RPMI8226 (cell line): ENCODE data around the gene MCF2L.

ENCODE experiments used
- DNase-seq: peaks from one replicate; pipeline ENCODE4 v3.0.0-alpha.2; 2015

The MCF2L gene

GRCh38 chr13:113035213-113035800, 66.3 kb downstream of the MCF2L start:
- no peak for DNase-seq

DNA sequence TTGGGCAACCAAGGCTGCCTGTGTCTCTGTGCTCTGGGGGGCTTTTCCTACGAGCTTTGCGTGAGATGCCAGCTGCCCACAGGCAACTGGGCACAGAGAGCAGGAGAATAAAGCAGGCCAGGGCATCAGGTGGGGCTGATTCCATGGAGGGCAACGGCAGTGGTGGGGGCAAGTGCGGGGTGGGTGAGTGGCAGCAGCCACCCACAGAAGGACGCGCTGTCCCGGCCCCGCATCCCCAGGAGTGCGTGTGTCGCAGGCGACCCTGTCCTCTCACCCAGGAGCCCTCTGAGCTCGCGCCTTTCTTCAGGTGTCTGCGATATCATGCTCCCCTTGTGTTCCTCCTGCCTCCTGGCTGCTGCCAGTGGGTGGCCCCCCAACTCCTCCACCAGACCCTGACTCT, 67.4 kb downstream of the MCF2L start:
- no peak for DNase-seq

- no peak for DNase-seq
Observed at GRCh38 chr13:113040031-113040430, 71.0 kb downstream of the MCF2L start.

DNA sequence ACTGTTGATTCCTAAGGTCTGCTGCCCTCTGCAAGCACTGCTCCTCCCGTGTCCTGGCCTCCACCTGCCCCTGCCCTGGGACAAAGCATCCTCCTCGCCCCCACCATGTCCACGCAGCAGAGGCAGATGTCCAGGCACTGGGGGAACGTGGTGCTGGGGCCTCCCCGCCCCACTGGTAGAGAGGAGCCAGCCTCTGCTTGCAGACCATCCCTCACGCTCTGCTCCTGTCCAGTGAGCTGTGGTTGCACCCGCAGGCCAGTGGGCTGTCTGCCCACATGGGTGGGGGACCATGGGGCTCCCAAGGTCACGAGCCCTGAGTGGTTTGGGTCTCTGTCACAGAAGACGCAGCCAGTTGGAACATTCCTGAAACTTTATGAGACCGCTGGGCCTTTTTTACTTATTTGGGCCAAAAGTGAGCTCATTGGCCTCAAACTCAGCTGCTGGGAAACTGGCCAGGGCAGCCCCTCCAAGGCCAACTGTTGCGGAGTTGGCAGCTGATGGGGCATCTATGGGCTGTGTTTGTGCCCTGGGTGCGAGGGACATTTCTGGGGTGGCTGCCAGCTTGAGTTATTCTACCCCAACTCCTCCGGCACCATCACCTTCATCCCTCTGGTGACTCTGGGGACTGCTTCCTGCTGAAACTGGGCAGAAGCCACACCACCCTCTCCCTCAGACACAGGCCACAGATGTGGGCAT, 71.7 kb downstream of the MCF2L start:
- DNase-seq, result no peak

- no peak for DNase-seq
Observed at GRCh38 chr13:113041293-113041690, 72.3 kb downstream of the MCF2L start.

DNA sequence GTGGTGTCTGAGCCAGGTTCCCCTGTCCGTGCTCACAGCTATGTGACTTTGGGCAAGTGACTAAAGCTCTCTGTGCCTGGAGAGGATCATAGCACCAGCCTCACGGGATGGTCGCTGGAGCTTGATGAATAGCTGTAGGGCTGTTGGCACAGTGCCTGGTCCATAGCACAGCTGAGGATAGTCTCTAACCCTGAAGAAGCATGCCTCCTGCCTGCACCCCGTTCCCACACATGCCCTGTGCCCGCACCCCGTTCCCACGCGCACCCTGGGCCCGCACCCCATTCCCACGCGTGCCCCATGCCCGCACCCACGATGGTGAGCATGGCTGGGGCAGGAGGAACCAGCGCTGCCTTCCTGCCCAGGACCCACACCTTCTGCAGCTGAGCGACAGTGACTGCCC, 72.9 kb downstream of the MCF2L start:
- DNase-seq, result no peak

- no peak for DNase-seq
Observed at GRCh38 chr13:113042456-113042855, 73.4 kb downstream of the MCF2L start.

- DNase-seq, result no peak
Observed at GRCh38 chr13:113043001-113043630, 74.1 kb downstream of the MCF2L start.

- no peak for DNase-seq
Observed at GRCh38 chr13:113043931-113044330, 74.9 kb downstream of the MCF2L start.

DNA sequence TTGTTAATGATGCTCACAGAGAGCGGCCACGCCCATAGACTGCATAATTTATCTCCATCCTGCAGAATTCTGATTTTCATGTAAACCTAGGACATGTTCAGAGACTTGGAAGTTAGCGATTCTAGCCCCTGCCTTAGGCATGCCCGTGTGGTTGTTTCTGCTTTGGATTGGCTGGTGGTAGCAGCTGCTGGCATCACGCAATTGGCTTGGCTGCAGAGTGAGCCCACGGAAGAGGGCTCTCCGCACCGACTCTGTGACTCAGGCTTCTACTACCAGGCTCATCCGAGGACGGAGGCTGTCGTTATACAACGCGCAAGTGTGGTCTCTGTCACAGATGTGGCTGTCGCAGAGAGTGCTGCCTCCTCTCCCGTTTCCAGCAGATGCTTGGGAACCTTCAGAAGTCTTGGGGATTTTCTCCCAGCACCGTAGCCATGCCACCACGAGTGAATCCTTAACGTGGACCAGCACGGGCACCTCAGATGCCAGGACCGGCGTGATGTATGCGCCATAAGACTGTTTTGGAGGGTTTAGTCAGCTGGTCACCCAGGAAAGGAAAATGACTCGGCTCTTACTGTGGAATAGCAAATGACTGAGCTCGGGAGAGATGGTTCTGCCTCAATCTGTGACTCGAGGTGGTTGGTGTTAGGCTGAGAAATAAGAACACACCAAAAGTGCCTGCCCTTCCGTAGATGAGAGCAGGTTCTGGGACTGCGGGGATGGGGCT, 75.5 kb downstream of the MCF2L start:
- DNase-seq, result no peak

DNA sequence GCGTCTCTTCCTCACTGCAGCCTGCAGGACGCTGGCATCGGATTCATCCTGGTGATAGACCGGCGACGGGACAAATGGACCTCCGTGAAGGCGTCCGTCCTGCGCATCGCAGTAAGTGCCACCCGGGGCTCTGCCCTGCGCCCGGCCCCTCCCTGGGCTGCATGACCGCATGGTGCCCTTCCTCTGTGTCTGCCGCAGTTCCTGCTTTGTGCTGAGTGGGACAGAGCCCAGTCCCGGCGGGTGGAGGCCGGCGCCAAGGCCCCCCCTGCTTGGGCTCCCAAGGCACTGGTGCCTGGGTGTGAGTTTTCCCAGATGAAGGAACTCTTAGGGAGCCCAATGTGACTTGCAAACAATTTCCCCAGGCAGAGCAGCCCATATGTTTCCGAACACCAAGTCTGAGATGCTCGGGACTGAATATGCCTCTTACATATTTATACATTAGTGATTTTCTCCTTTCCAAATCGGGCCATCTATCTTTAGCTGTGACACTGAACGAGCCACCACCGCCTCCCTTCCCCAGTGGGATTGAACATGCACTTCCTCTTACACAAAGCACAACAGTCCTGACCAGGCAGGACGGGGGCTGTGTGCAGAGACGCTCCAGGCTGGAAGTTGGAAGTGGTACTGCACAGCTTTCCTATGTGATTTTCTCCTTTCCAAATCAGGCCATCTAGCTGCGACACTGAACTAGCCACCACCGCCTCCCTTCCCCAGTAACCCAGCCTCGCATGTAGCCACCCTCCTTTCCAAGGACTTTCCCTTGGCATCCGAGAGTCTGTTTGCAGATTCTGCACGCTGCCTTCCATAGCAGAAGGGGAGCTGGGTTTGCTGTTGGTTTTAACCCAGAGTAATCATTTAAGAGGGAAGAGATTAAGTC, 76.5 kb downstream of the MCF2L start:
- DNase-seq, result no peak

- DNase-seq, result no peak
Observed at GRCh38 chr13:113046128-113046882, 77.3 kb downstream of the MCF2L start.

DNA sequence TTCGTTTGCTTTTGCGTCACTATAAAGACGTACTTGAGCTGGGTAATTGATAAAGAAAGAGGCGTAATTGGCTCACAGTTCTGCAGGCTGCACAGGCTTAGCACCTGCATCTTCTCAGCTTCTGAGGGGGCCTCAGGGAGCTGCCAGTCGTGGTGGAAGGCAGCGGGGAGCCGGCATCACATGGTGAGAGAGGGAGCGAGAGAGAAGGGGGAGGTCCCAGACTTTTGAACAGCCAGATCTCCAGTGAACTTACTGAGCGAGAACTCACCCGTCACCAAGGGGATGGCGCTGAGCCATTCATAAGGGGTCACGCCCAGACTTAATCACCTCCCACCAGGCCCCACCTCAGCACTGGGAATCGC, 77.8 kb downstream of the MCF2L start:
- no peak for DNase-seq

GRCh38 chr13:113047587-113047986, 78.6 kb downstream of the MCF2L start:
- no peak for DNase-seq

DNA sequence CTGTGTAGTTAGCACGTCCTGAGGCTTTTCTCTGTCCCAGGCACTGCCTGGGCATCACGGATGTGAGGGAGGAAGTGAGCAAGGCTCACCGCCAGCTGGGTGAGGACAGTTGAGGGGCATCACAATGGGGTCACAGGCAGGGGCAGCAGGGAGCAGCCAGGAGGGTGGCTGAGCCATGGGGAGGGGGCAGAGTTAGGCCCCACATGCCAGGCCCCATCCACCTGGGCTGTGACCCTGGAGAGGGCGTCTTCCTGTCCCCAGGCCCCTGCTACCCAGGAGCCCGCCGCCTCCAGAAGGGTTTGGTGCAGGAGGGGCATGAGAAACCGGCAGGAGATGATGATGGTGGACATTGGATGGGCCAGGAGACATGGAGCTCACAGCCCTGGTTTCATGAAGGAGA, 79.8 kb downstream of the MCF2L start:
- no peak for DNase-seq

- DNase-seq, result no peak
Observed at GRCh38 chr13:113049521-113049941, 80.5 kb downstream of the MCF2L start.

GRCh38 chr13:113049981-113050380, 81.0 kb downstream of the MCF2L start:
- no peak for DNase-seq

GRCh38 chr13:113050734-113051431, 81.9 kb downstream of the MCF2L start:
- no peak for DNase-seq

DNA sequence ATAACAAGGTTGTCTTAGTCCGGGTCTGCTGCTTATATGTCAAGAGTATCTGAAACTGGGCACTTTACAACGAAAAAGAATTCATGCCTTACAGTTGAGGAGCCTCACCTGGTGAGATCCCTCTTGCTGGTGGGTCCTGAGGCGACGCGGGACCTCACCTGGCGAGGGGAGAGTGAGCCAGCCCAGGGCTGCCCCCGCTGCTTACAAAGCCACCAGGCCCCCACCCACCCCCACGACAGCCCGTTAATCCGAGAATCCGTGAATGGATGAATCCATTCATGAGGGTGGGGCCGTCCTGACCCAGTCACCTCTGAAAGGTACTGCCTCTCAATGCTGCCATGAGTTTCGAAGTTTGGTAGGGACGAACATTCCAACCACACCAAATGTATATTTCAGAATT, 82.6 kb downstream of the MCF2L start:
- no peak for DNase-seq

DNA sequence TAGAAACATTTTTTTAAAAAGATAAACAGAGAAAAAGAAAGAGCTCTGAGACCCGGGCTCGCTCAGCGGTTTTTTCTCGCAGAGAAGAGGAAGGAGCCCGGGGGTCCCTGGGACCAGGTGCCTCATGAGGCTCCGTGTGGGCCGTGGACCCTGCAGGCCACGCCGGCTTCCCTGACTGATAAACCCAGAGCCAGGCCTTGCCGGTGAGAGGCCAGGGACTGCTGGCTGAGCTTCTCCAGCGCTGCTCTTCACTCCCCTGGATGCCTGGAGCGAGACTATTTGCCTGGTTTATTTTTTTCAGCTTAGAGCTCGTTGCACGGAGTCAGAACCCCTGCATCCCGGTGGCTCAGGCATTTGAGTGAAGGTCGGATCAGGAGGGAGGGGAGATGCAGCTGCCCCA, 83.2 kb downstream of the MCF2L start:
- DNase-seq, result no peak

DNA sequence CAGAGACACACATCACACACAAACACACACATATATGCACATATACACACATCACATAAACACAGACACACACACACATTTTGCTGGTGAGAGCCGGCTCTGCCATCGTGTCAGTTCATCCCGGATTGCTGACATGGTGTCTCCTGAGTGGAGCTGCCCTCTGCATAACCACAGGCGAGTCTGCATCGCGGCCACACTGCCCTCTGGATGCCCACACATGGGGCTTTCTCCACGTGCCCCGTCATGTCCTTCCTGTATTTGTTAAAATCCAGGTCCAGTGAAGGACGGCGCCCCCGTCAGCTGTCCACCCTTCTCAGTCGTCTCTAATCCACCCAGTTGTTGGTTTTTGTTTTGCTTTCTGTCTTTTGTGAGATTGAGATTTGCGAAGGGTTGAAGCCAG, 84.0 kb downstream of the MCF2L start:
- DNase-seq, result no peak
